Large intestine (tissue), 3 donors: ENCODE measurements around the gene GAREM1. TPM values are rescaled to one million over a fixed set of nuclear protein-coding genes. Genes with fewer than 3 reads are reported as not detected.
A peak's percentile ranks its signal among the peaks of the same experiment; 100 is the strongest.
"Not testable (repeated sequence)": the region's sequence is repeated elsewhere in the genome, so short reads cannot be mapped to it uniquely, and the experiment has no call there.

Source experiments
- DNase-seq, 2 donors: peaks; one replicate each; pipeline versions ENCODE4 v3.0.0 to v3.0.0-alpha.2; 2013
- H3K27ac ChIP-seq: one replicate; pipeline ENCODE4 v1.5.1; 2013; ENCODE audit warnings: low read length
- H3K27me3 ChIP-seq: 2 replicates; pipeline ENCODE4 v1.6.1; 2013; ENCODE audit warnings: low read length; ENCODE audit not compliant: control insufficient read depth, insufficient read depth
- H3K36me3 ChIP-seq: 2 replicates; pipeline ENCODE4 v1.6.1; 2013; ENCODE audit warnings: low read length; ENCODE audit not compliant: control insufficient read depth, insufficient read depth
- H3K4me1 ChIP-seq: one replicate; pipeline ENCODE4 v1.6.1; 2013; ENCODE audit warnings: low read length; ENCODE audit not compliant: control insufficient read depth, insufficient read depth
- H3K4me3 ChIP-seq: one replicate; pipeline ENCODE4 v1.5.1; 2013; ENCODE audit warnings: low read length
- H3K9me3 ChIP-seq: one replicate; pipeline ENCODE4 v1.6.1; 2013; ENCODE audit warnings: mild to moderate bottlenecking, low read depth, low read length, moderate library complexity; ENCODE audit not compliant: control insufficient read depth
- WGBS: methylation state at CpG from one replicate; pipeline ENCODE4 v1.1.5; 2013; ENCODE audit warnings: low lambda C conversion rate; ENCODE audit not compliant: insufficient coverage; 5-methylcytosine and 5-hydroxymethylcytosine counted together
- polyA plus RNA-seq: library from polyadenylated mRNA; unstranded; fragments of 120-200 nt; gene quantifications from one replicate; pipeline ENCODE4 v1.2.1, GENCODE V29; 2013

GAREM1 gene
- polyA plus RNA-seq, 1 donor = 11.8 TPM

GRCh38 chr18:32478807-32479206 is 8.1 kb upstream of the GAREM1 start:
- Histone ChIP-seq H3K9me3 (no peaks in the 10 kb centered on the region), H3K4me3 (no peak overlapping the region), H3K27ac (no peak overlapping the region), H3K36me3 (no peaks in the 10 kb centered on the region), H3K4me1 (peaks cover 10% of the 10 kb centered on the region), H3K27me3 (no peaks in the 10 kb centered on the region)
- no peak for DNase-seq
- no CpG with 5 or more reads among the region's 1 CpG for WGBS

GRCh38 chr18:32478317-32478716 is 7.6 kb upstream of the GAREM1 start:
- Histone ChIP-seq H3K4me3 (no peak overlapping the region), H3K27ac (no peak overlapping the region), H3K4me1 (peaks cover 10% of the 10 kb centered on the region), H3K27me3 (no peaks in the 10 kb centered on the region), H3K36me3 (no peaks in the 10 kb centered on the region), H3K9me3 (no peaks in the 10 kb centered on the region)
- DNase-seq = peak; percentile 17 to 32
- no CpG with 5 or more reads among the region's 1 CpG for WGBS

DNA sequence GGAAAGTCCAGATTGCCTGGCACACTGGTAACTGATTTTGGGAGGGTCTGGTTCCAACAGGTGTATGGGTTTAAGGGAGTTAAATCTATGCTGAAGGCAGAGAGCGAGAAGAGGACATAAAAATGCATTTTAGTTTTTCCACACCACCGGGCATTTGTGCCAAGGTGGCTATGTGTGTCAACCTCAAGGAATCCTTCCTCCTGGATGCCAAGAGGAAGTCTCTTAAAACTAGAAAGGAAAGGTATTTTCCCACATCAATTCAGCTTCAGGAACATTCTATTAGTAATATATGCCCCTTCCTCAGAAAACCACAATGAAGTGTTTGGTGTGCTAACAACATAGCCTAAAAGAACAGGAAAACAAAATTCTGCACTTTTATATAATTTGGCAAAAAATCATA is 5.4 kb upstream of the GAREM1 start:
- DNase-seq = no peak
- no peak overlapping the region for H3K27ac ChIP-seq
- no peaks in the 10 kb centered on the region for H3K36me3 ChIP-seq
- WGBS = no CpG with 5 or more reads among the region's 2 CpGs
- no peak overlapping the region for H3K4me3 ChIP-seq
- no peaks in the 10 kb centered on the region for H3K27me3 ChIP-seq
- peaks cover 10% of the 10 kb centered on the region for H3K4me1 ChIP-seq
- no peaks in the 10 kb centered on the region for H3K9me3 ChIP-seq

DNA sequence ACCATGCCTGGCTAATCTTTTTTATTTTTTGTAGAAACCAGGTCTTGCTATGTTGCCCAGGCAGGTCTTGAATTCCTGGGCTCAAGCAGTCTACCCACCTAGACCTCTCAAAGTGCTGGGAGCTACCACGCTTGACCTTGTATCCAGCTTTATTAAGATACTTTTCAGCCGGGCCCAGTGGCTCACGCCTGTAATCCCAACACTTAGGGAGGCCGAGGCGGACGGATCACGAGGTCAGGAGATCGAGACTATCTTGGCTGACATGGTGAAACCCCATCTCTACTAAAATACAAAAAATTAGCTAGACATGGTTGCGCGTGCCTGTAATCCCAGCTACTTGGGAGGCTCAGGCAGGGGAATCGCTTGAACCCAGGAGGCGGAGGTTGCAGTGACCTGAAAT is 4.4 kb upstream of the GAREM1 start:
- not testable (repeated sequence) for DNase-seq, H3K36me3 ChIP-seq, H3K27ac ChIP-seq, H3K9me3 ChIP-seq, H3K27me3 ChIP-seq, H3K4me1 ChIP-seq, H3K4me3 ChIP-seq
- WGBS = no CpG with 5 or more reads among the region's 12 CpGs

DNA sequence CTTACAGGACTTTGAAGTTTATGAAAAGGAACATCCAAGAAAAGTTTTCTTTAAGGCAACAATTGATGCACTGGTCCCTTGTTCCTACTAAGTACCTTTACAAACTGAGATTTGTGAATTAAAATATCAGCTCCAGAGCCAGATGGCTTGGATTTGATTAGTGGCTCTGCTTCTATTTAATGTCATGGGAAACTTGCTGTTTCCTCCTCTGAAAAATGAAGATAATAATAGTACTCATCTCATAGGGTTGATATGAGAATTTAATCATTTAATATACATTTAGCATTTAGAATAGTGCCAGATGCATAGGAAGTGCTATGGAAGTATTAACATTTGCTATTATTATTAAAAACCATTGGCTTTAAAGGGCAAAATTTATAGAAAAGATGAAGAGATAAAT is 2.6 kb upstream of the GAREM1 start:
- DNase-seq = no peak
- no peaks in the 10 kb centered on the region for H3K36me3 ChIP-seq
- no peak overlapping the region for H3K4me3 ChIP-seq
- no peaks in the 10 kb centered on the region for H3K27me3 ChIP-seq
- H3K4me1 ChIP-seq = no peaks in the 10 kb centered on the region
- H3K9me3 ChIP-seq = no peaks in the 10 kb centered on the region
- H3K27ac ChIP-seq = no peak overlapping the region

GRCh38 chr18:32472841-32473240 is 2.2 kb upstream of the GAREM1 start:
- Histone ChIP-seq H3K27ac (no peak overlapping the region), H3K36me3 (no peaks in the 10 kb centered on the region), H3K9me3 (no peaks in the 10 kb centered on the region), H3K4me3 (no peak overlapping the region), H3K27me3 (no peaks in the 10 kb centered on the region), H3K4me1 (no peaks in the 10 kb centered on the region)
- no CpG with 5 or more reads among the region's 1 CpG for WGBS
- DNase-seq = no peak

GRCh38 chr18:32470460-32470713 is 295 bp downstream of the GAREM1 start:
- H3K27ac ChIP-seq = peak overlapping the region; percentile 49
- no peak for DNase-seq
- no CpG with 5 or more reads among the region's 47 CpGs for WGBS
- no peaks in the 10 kb centered on the region for H3K9me3 ChIP-seq
- no peaks in the 10 kb centered on the region for H3K27me3 ChIP-seq
- H3K4me1 ChIP-seq = no peaks in the 10 kb centered on the region
- H3K36me3 ChIP-seq = no peaks in the 10 kb centered on the region
- peak overlapping the region; percentile 73 for H3K4me3 ChIP-seq

- H3K36me3 ChIP-seq = no peaks in the 10 kb centered on the region
- DNase-seq = peak in 1 of 2 donors; percentile 62
- no peaks in the 10 kb centered on the region for H3K4me1 ChIP-seq
- H3K9me3 ChIP-seq = no peaks in the 10 kb centered on the region
- no CpG with 5 or more reads among the region's 41 CpGs for WGBS
- peak overlapping the region; percentile 49 for H3K27ac ChIP-seq
- no peaks in the 10 kb centered on the region for H3K27me3 ChIP-seq
- H3K4me3 ChIP-seq = peak overlapping the region; percentile 73
Measured at GRCh38 chr18:32469691-32470459, 807 bp downstream of the GAREM1 start.

DNA sequence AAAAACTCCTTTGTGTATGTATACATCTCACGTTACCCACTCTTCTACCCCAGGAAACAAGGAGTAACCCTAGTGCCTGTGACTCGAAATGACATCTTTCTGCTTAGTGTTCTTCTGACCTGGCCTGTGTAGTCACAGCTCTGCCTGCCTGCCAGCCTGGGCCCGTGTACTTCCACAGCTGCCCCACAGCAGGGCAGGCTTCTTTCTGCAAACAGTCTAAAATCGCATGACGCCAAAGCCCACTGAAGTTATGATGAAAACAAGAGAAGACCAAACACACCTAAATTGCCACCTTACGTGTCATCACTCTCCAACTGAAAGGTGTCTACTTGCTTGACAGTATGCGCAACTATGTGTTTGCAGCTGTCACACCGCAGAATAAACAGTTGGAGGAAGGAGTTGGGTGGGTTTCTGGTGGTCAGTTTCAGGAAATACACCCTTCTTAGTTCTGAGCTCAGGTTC is 1.5 kb downstream of the GAREM1 start:
- peak; percentile 19 to 68 for DNase-seq
- H3K4me3 ChIP-seq = peak overlapping the region; percentile 73
- no peaks in the 10 kb centered on the region for H3K36me3 ChIP-seq
- H3K4me1 ChIP-seq = no peaks in the 10 kb centered on the region
- H3K27ac ChIP-seq = peak overlapping the region; percentile 49
- H3K27me3 ChIP-seq = no peaks in the 10 kb centered on the region
- no CpG with 5 or more reads among the region's 8 CpGs for WGBS
- no peaks in the 10 kb centered on the region for H3K9me3 ChIP-seq

DNA sequence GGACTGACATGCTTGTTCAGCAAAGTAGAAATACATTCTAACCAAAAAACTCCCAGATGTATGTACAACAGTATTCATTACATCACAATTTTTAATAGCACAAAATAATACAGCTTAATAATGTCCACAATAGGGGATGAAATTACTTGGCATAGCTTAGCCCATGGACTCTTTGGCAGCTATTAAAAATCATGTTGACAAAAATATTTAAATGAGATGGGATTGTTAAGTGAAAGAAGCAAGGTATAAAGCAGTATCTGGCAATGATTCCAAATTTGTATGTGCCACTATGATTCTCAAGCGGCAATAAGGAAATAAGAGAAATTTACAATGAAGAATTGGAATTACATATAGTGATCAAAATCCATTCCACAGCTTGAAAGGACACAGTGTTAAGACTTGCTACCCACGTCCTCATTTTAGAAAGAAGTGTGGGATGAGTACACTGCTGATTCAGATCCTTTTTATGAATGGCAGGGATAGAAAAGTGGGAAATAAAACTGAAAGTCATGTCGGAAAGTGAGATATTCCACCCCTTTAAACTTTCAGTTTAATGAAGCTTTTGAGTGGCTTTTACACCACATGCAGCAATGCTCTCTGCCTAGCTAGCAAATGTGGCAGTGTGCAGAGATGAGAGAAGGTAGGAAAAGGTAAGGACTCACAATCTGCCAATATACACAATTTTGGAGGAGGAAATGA is 2.4 kb downstream of the GAREM1 start:
- H3K4me3 ChIP-seq = peak overlapping the region; percentile 21
- H3K9me3 ChIP-seq = no peaks in the 10 kb centered on the region
- no peaks in the 10 kb centered on the region for H3K27me3 ChIP-seq
- no peak overlapping the region for H3K27ac ChIP-seq
- WGBS = 71% methylated on average over 1 of the region's 3 CpGs
- no peaks in the 10 kb centered on the region for H3K4me1 ChIP-seq
- no peaks in the 10 kb centered on the region for H3K36me3 ChIP-seq
- DNase-seq = peak in 1 of 2 donors; percentile 36
